Calu3 (cell line): ENCODE results near the gene MKNK1. TPM values are rescaled to one million over a fixed set of nuclear protein-coding genes. Genes with fewer than 3 reads are reported as not detected.

Experiments used
- BruUV-seq: library from RNA; stranded (reverse); fragments of 400-500 nt; replicated peaks from 2 replicates; lab custom pipeline; 2021; lab: Mats Ljungman, UMichigan
- CTCF ChIA-PET: fragments of 300-600 bp; sonication (Branson Sonifier 250); formaldehyde crosslinking; loops from one replicate; lab custom pipeline; 2022; ENCODE audit warnings: antibody characterized with exemption; lab: Charles Lee
- DNase-seq: peaks from one replicate; pipeline ENCODE4 v3.0.0; 2022
- H3K27ac Mint-ChIP-seq: one replicate; pipeline ENCODE4 v1.8.0; 2022; ENCODE audit warnings: mixed read lengths; ENCODE audit not compliant: unreplicated experiment
- H3K27me3 Mint-ChIP-seq: one replicate; pipeline ENCODE4 v1.8.0; 2022; ENCODE audit warnings: mixed read lengths; ENCODE audit not compliant: unreplicated experiment
- H3K36me3 Mint-ChIP-seq: one replicate; pipeline ENCODE4 v1.8.0; 2022; ENCODE audit warnings: mild to moderate bottlenecking, moderate library complexity, mixed read lengths; ENCODE audit not compliant: insufficient read depth, unreplicated experiment
- H3K4me1 Mint-ChIP-seq: one replicate; pipeline ENCODE4 v1.8.0; 2022; ENCODE audit warnings: mild to moderate bottlenecking, low read depth, mixed read lengths; ENCODE audit not compliant: unreplicated experiment
- H3K4me3 Mint-ChIP-seq: one replicate; pipeline ENCODE4 v1.8.0; 2022; ENCODE audit warnings: mild to moderate bottlenecking, low read depth, moderate library complexity, mixed read lengths; ENCODE audit not compliant: unreplicated experiment
- H3K9me3 Mint-ChIP-seq: one replicate; pipeline ENCODE4 v1.8.0; 2022; ENCODE audit warnings: low read depth, mixed read lengths; ENCODE audit not compliant: unreplicated experiment
- CTCF ChIP-seq: fragments of 200-600 bp; IDR thresholded peaks from one replicate; pipeline ENCODE4 v1.8.0; 2022; ENCODE audit warnings: antibody characterized with exemption; ENCODE audit not compliant: unreplicated experiment
- intact Hi-C: fragments of 100-400 bp; cut with micrococcal nuclease; formaldehyde crosslinking; loops from one replicate; pipeline ENCODE4 v1.10.0; 2022; ENCODE audit not compliant: unreplicated experiment
- total RNA-seq: library from RNA; stranded (reverse); gene quantifications from 2 replicates; pipeline ENCODE4 v1.2.3, GENCODE V29; 2022

MKNK1 gene
- total RNA-seq, 1 experiment from 2014 or later = 29.6 TPM

GRCh38 chr1:46594063-46594462 is 10.0 kb downstream of the MKNK1 start:
- H3K27ac Mint-ChIP-seq = no peak overlapping the region
- H3K9me3 Mint-ChIP-seq = peaks cover under 1% of the 10 kb centered on the region
- CTCF ChIA-PET = interaction anchor here (0.7 kb wide), 1 partner anchor 508 kb away, joined by 4 read pairs; no protein-coding TSS in a partner anchor
- DNase-seq = no peak
- intact Hi-C loops = no loop called here
- H3K4me3 Mint-ChIP-seq = no peak overlapping the region
- no TSS peak for BruUV-seq
- no peak for TF ChIP-seq CTCF
- H3K4me1 Mint-ChIP-seq = no peaks in the 10 kb centered on the region
- no peaks in the 10 kb centered on the region for H3K27me3 Mint-ChIP-seq
- peaks cover 10% of the 10 kb centered on the region for H3K36me3 Mint-ChIP-seq

- Mint-ChIP-seq H3K27ac (no peak overlapping the region), H3K36me3 (peaks cover 13% of the 10 kb centered on the region), H3K27me3 (no peaks in the 10 kb centered on the region), H3K9me3 (peaks cover 2% of the 10 kb centered on the region), H3K4me3 (no peak overlapping the region), H3K4me1 (no peaks in the 10 kb centered on the region)
- DNase-seq = no peak
- CTCF ChIA-PET = no interaction called here
- intact Hi-C loops = no loop called here
- no TSS peak for BruUV-seq
- no peak for TF ChIP-seq CTCF
Measured at GRCh38 chr1:46592823-46593222, 11.2 kb downstream of the MKNK1 start.

GRCh38 chr1:46589529-46589928 is 14.5 kb downstream of the MKNK1 start:
- H3K4me3 Mint-ChIP-seq = no peak overlapping the region
- peaks cover 13% of the 10 kb centered on the region for H3K36me3 Mint-ChIP-seq
- BruUV-seq = no TSS peak
- TF ChIP-seq CTCF = no peak
- DNase-seq = no peak
- no peak overlapping the region for H3K27ac Mint-ChIP-seq
- H3K4me1 Mint-ChIP-seq = no peaks in the 10 kb centered on the region
- CTCF ChIA-PET = no interaction called here
- no peaks in the 10 kb centered on the region for H3K27me3 Mint-ChIP-seq
- peaks cover 2% of the 10 kb centered on the region for H3K9me3 Mint-ChIP-seq
- intact Hi-C loops = no loop called here

GRCh38 chr1:46587069-46587468 is 17.0 kb downstream of the MKNK1 start:
- TF ChIP-seq CTCF = no peak
- Mint-ChIP-seq H3K4me1 (no peaks in the 10 kb centered on the region), H3K4me3 (no peak overlapping the region), H3K36me3 (peaks cover 5% of the 10 kb centered on the region), H3K9me3 (peaks cover 2% of the 10 kb centered on the region), H3K27ac (no peak overlapping the region), H3K27me3 (no peaks in the 10 kb centered on the region)
- no peak for DNase-seq
- no TSS peak for BruUV-seq
- CTCF ChIA-PET = no interaction called here
- intact Hi-C loops = no loop called here
